NCI-H146 treated with DMSO at 0.1 percent for 48 hours (cell line): ENCODE data around the gene ATG9B.
"Not testable (repeated sequence)": the region's sequence is repeated elsewhere in the genome, so short reads cannot be mapped to it uniquely, and the experiment has no call there.

ENCODE experiments used
- DNase-seq: peaks from one replicate; lab custom pipeline; 2025; ENCODE audit not compliant: unreplicated experiment; lab: John Stamatoyannopoulos, UW

Gene ATG9B

DNA sequence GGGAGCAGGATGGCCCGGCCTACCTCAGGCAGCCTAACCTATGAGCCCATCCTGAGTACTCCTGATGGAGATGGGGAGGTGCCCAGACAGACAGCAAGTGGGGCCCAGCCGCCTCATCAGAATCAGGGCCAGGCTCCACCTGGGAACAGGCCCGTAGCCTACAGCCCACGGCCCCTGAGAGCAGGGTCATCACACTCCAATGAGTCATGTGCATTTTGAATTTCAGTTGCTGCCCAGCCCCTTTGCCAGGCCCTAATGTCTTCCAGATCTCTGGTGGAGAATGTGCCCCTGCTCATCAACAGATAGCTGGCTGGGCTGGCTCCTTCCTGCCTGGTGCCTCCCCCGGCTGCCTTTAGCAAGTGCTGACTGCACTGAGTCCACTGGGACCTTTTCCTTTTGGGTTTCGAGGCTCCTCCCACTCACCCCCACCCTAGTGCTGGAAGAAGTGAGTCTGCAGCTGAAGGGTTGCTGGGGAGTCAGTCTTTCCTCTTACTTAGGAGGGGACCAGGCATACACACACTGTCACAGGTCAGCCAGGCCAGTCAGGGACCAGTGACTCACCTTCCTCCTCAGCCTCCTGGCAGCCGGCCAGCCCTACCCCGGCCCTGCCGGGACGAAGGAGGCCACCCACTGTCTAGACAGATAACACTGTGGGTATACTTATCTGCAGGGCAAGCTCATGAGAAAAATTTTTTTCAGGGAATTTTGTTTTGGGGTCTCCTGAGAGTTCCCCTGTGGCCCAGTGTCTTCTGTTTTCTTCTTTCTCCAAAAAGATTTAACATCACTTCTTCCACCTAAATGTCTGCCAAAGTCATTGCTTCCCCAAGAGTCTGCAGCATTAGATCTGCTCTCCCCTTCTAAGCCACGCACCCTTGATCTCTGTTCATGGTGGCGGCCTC lies 14.9 kb upstream of the ATG9B start:
- no peak for DNase-seq

DNA sequence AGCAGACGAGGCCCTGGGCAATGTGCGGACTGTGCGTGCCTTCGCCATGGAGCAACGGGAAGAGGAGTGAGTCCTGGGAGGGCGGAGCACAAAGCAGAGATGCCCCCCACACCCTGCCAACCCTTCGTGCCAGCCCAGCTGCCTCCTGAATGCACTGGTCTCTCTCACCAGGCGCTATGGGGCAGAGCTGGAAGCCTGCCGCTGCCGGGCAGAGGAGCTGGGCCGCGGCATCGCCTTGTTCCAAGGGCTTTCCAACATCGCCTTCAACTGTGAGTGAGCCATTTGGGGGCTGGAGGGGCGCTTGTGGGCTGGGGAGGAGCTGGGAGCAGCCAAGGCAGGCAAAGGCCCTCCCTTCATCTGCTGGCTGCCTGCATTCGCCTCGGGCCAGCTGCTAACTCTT lies 11.6 kb upstream of the ATG9B start:
- no peak for DNase-seq

DNA sequence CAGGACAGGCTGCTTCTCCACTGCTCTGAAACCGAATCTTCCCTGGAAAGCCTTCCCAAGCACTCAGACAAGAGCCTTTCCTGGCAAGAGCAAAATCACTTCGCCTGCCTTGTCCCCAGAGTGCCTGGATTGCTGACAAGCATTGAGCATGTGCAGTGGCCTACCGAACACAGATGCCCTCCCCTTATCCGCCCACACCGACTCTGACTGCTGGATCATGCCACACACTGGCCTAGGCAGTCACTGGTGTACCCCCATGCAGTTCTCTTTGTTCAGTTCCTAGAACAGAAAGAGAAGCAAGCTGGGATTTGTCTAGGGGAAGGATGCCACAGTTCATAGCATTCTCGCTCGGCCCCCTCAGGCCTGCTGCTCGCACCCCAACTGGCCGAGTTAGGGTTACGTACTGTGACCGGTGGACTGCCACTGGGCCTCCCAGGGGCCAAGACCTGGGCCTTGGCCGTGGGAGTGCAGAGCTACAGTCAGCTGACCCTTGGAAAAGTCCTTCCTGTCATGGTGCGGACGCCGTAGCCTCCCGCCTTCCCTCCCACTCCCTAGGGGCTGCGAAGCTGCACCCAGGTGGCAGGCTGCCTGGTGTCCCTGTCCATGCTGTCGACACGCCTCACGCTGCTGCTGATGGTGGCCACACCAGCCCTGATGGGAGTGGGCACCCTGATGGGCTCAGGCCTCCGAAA lies 10.9 kb upstream of the ATG9B start:
- DNase-seq, result no peak

DNA sequence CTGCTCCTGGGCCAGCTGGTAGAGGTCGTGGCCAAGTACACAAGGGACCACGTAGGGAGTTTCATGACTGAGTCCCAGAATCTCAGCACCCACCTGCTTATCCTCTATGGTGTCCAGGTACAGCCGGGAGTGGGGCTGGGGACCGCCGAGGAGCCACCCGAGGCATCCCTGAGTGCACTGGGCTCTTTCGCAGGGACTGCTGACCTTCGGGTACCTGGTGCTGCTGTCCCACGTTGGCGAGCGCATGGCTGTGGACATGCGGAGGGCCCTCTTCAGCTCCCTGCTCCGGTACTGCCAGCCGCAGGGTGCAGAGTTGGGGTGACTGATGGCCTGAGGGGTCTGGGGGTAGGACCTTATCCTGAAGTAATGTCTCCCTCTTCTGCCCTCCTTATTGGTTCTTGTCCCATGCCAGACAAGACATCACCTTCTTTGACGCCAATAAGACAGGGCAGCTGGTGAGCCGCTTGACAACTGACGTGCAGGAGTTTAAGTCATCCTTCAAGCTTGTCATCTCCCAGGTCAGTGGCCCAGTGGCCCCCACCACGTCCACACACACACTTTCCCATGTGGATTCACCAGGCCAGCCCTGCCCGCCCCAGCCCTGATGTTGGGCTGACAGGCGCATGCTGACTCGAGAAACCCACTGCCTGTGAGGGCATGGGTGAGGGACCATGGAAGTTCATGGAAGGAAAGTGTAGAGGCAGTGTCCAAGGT lies 10.2 kb upstream of the ATG9B start:
- DNase-seq, result no peak

DNA sequence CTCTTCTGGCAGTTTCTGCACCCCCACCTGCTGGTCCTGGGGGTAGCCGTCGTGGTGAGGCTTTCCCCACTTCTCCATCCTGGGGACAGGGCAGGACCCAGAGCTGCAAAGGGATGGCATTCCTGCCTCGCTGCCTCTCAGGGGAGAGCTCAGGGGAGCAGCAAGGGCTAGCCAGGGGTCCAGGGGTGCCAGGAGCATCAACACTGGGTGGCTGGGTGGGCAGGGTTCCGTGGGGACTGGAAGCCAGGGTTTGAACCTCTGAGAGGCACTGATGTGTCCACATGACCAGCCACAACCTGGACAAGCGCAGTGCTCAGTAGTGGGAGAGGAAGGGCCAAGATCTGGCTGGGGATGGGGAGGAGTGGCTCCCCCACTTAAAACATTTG lies 9.6 kb upstream of the ATG9B start:
- no peak for DNase-seq

DNA sequence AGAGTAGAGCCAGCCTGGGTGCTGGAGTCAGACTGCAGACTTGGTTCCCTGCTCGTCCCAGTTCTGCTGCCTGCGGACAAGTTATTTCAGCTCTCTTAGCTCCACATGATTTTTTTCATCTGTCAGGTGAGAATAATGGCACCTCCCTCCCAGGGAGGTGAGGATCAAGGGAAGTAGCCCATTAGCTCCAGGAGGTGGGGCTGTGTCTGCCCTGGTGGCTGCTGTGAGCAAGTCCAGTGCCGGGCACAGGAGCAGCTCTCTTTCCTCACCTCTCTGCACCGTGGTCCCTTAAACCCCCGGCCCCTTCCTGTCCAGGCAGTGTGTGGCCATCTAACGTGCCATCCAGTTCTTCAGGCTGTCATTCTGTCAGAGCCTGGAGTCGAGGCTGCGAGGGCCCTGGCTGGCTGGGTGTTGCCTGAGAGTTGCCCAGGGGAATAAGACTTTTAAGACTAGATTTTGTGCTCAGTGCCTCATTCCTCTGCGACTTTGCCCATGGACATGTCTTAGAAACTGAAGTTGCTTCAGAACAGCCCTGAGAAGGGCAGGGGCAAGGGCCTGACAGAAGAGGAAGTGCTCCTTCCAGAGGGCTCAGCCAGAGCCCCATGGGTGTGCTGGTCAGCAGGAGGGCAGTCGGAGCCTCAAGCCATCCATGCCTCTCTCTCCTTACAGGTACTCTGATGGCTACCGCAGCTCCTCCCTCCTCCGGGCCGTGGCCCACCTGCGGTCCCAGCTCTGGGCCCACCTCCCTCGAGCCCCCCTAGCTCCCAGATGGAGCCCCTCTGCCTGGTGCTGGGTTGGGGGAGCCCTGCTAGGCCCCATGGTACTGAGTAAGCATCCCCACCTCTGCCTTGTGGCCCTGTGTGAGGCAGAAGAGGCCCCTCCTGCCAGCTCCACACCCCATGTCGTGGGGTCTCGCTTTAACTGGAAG lies 8.9 kb upstream of the ATG9B start:
- DNase-seq, result no peak

DNA sequence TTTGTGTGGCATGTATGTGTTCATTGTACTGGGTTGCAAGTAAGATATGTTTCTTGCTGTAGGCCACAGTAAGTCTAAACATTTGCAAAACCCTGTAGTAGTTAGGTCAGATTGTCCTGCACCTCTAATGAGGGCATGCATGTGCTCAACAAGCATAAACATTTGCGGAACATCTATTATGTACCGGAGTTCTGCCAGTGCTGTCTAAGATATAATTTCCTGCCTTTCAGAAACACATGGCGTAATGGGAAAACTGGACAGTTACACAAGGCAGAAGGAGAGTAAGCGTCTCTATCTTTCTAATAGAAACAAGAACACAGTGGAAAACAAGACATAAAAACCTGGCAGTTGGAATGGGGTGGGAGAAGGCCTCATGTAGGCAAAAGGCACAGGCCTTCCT lies 6.7 kb upstream of the ATG9B start:
- DNase-seq, result no peak

DNA sequence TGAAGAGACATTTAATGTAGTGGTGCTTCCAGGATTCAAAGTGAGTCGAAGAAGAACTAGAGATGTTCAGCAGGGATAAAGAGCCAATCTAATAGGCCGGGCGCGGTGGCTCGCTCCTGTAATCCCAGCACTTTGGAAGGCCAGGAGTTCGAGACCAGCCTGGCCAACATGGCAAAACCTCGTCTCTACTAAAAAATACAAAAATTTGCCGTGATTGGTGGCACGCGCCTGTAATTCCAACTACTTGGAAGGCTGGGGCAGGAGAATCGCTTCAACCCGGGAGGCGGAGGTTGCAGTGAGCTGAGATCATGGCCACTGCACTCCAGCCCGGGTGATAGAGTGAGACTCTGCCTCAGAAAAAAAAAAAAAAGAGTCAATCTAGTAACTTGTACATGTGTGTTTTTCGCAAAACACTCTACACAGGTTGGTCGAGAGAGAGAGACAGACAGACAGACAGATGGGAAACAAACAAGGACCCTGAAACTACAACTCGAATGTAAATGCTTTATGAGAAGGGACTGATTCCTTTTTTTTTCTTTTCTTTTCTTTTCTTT lies 4.7 kb upstream of the ATG9B start:
- DNase-seq, result no peak

DNA sequence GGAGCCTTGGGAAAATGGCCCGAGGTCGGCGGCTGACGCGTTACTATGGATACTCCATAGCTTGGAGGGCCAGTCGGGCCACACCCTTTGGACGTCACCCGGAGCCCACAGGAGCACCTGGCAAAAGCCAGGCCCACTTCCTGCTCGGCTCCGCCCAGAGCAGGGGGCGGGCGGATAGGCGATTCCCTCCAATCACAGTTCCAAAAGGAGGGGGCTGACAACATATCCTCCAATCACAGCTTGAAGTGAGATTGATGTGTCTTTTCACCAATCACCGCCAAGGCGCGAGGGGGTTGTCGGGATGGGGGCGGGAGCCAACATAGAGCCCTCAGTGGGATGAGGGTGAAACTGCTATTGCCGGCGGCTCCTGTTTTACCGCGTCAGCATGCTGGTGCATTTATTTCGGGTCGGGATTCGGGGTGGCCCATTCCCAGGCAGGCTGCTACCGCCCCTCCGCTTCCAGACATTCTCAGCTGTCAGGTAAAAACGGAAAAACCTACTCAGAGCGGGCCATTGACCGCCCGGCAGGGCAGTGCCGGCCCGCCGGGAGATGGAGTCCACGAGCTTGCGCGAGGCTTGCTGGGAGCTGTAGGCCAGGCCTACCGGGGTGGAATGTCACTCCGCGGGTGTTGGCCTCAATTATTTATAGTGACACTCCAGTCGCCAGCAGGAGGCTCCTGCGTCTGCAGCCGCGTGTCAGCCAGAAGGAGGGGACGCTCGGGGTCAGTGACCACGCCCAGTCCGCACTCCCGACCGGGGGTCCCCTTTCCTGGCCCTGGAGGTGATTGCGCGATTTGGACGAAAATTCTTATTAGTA lies 4.0 kb upstream of the ATG9B start, which contains the start of gene ABCB8:
Gene ABCB8, plus strand, starts transcription at position 320 of the 817 bp plus-strand sequence. Its CDS starts 66 bp downstream, at position 386.
- DNase-seq, result peak; percentile 96

DNA sequence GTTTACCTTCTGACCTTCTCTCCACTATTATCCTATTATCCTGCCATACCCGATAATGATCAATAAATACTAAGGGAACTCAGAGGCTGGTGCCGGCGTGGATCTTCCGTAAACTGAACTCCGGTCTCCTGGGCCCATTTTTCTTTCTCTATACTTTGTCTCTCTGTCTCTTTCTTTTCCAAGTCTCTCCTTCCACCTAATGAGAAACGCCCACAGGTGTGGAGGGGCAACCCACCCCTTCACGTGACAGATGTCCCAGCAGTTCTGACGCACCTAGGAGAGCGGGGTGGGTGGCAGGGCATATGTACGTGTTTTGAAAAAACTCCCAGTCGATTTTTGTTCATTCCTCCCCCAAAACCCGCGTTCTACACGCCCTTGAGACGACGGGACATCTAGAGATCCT lies 3.4 kb upstream of the ATG9B start:
- DNase-seq, result not testable (repeated sequence)

DNA sequence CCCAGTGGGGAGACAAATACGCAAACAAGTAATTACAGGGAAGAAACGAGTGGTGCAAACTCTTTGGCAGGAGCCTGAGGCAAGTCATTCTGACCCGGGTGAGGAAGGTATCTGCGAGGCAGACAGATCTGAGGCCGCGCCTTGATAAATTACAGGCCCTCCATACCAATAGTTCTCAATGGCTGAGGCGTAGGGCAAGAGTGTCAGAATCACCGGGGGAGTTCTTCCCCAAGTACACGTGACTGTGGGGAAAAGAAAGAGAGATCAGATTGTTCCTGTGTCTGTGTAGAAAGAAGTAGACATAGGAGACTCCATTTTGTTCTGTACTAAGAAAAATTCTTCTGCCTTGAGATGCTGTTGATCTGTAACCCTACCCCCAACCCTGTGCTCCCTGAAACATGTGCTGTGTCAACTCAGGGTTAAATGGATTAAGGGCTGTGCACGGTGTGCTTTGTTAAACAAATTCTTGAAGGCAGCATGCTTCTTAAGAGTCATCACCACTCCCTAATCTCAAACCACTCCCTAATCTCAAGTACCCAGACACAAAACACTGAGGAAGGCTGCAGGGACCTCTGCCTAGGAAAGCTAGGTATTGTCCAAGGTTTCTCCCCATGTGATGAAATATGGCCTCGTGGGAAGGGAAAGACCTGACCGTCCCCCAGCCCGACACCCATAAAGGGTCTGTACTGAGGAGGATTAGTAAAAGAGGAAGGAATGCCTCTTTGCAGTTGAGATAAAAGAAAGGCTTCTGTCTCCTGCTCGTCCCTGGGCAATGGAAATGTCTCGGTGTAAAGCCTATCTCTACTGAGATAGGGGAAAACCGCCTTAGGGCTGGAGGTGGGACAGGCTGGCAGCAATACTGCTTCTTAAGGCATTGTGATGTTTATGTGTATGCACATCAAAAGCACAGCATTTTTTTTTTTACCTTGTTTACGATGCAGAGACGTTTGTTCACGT lies 2.8 kb upstream of the ATG9B start:
- DNase-seq, result not testable (repeated sequence)

DNA sequence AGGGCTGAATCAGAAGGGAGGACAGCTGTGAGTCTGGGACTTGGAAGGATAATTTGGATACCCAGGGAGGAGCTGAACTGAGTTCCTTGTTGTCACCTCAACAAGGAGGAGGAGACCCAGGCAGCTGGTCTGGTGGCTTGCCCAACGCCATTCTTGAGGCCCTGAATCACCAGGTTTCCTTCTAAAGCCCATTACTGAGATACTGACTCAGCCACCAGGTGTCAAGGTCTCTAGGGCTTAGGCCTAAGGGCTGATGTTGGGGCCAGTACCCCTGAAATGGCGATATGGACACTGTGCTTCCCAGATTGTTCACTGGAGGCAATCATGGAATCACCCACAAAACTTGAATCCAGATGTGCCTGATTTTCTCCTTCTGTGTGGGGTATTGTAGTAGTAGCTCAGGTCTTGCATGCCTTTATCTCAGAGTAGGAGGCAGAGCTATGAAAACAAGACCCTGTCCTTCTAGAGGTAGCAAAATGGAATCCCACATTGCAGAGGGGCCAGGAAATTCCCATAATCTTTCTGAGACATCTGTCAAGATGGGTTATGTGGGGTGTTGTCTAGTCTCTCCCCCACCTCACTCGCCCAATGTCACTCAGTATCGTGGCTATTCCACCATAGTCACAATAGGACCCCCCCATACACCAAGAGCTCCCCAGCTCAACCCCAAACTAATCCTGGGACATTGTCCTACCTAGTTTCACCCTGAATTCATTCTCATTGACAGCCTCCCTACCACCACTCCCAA lies 1.8 kb upstream of the ATG9B start:
- no peak for DNase-seq

DNA sequence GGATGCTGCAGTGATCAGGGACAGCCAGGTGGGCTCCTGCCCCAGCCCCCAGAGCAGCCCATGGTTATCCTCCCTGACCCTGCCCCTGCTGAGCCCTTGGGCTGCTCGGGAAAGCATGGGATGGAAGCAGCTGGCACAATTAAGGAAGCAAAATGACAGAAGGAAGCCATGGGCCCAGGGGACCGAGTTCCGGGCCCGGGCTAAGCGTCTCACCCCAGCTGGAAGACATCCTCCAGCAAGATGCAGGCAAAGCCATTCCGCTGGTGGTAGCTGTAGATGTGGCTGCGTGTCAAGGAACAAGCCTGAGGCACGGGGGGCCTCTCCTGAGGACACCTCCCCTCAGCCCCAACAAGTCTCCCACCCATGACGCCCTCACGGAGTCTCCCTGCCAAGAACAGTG lies 1.1 kb downstream of the ATG9B start:
- no peak for DNase-seq

DNA sequence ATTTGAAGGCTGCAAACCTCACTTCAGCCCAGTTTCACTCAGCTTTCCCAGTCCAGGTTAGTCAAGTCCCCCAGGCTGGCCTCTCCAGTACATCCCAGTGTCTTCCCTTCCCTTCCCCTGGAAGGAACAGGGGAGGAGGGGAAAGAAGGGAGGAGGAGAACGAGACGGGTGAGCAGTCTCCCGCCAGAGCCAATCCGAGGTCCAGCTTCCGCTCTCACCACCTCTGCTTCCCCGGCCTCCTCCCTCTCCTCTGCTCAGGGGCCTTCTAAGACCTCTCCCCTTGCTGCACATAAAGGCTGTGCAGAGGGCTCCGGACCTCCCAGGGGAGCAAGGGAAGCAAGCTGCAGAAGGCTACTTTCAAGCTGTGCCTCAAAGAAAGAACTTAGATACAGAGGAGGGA lies 4.1 kb downstream of the ATG9B start:
- DNase-seq, result no peak

DNA sequence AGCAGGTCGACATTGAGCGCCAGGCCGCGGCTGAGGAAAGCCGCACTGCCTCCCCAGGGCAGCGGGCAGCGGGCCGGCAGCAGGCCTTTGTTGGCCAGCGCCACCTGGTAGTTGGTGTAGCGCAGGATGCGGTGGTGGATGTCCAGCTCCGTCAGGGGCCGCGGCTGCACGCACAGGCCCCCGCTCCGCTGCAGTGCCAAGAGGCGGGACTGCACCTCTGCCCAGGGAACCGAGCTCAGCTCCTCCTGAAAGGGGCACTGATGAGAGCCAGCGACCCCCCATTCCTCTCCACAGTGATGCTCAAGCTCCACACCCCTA lies 5.2 kb downstream of the ATG9B start:
- no peak for DNase-seq

DNA sequence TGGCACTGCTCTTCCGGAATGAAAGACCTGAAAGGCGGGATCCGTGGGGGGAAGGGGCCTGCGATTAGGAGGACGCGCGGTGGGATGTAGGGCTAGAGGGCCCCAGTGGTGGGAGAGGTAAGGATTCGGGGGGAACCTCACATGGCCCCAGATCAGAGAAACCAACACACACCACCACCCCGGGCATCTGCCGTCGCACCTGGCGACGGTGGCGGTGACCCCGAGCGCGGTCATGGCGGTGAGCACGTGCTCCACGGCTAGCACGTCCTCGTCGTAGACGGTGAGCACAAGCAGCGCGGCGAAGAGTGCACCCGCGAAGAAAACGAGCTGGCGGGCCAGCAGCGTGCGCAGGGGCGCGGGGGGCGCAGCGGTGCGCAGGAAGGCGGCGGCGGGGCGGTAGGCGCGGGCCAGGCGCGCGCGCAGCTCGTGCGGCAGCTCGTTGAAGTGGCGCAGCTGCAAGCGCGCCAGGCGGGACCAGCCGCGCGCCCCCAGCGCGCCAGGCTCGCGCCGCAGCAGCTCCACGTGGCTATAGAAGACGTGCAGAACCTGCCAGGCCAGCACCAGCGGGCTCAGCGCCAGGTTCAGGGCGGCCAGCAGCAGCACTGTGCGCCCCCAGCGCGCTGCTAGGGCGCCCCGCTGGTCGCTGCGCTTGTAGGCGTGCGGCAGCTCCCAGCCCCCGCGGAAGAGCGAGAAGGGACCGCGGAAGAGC lies 5.7 kb downstream of the ATG9B start:
- peak; percentile 42 for DNase-seq

DNA sequence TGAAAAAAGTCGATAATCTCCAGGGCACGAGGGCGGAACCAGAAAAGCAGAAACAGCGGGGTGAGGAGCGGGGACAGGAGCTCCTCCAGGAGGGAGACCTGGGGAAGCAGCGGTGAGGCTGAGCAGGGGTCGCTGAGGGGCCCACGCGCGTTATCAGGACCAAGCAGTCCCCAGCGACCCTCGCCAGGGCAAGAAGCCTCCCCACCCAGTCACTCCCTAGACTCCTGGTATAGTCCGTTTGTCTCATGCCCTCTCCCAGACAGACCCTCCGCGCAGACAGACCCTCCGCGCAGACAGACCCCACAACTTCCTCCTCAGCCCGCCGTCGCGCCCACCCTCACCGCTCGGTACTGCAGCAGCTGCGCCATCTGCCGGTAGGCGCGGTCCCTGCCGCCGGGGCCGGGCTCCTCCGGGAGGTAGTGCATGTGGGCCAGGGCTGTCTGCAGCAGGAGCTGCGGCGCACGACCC lies 6.3 kb downstream of the ATG9B start:
- peak; percentile 34 for DNase-seq
